HCT116 (cell line): ENCODE results near the gene NSG2. TPM values are rescaled to one million over a fixed set of nuclear protein-coding genes. Genes with fewer than 3 reads are reported as not detected.

Experiments
- ATAC-seq: fragments of 200-7000 bp; cut with Tn5 transposase; 2 replicates; pipeline ENCODE4 v1.9.1; 2020; ENCODE audit warnings: mild to moderate bottlenecking, moderate library complexity
- BruUV-seq: library from RNA; stranded (reverse); fragments of 400-500 nt; replicated peaks from 2 replicates; lab custom pipeline; 2021; lab: Mats Ljungman, UMichigan
- CTCF ChIA-PET: fragments of 300-600 bp; sonication (Branson Sonifier 250); formaldehyde crosslinking; loops from one replicate; lab custom pipeline; 2021; ENCODE audit warnings: antibody characterized with exemption; lab: Charles Lee
- POLR2A ChIA-PET: fragments of 300-600, 350-600 bp; sonication (Branson Sonifier 250); formaldehyde crosslinking; loops from one replicate; lab custom pipeline; 2021; ENCODE audit warnings: antibody characterized with exemption; lab: Charles Lee
- RAD21 ChIA-PET, 2 experiments: fragments of 300-600 bp; sonication (Branson Sonifier 250); formaldehyde crosslinking; loops; one replicate each; lab custom pipeline; 2023; ENCODE audit warnings: low total read pairs in 2 of 2; ENCODE audit not compliant: uncharacterized antibody in 2 of 2, unreplicated experiment in 2 of 2, low non-redundant PET in 1 of 2; lab: Charles Lee
- DNase-seq: peaks from one replicate; pipeline ENCODE4 v3.0.0-alpha.2; 2010; ENCODE audit warnings: low read depth, low spot score
- H2AFZ ChIP-seq: fragments of 200-600 bp; shearing (Covaris generic), sonication (generic); 2 replicates; pipeline ENCODE4 v1.6.1; 2017; ENCODE audit warnings: low read depth, mixed run types, mixed read lengths, antibody characterized with exemption, low read length; ENCODE audit not compliant: poor library complexity, severe bottlenecking
- H3K27ac ChIP-seq: 2 replicates; pipeline ENCODE4 v1.5.1; 2012; ENCODE audit warnings: low read depth, low read length
- H3K27me3 ChIP-seq: fragments of 200-600 bp; sonication (generic); 2 replicates; pipeline ENCODE4 v1.6.1; 2016; ENCODE audit warnings: mixed run types, low read length, mixed read lengths; ENCODE audit not compliant: insufficient read depth
- H3K36me3 ChIP-seq, 2 experiments: fragments of 200-500 bp in 1 of 2; fragments of 200-600 bp in 1 of 2; sonication (Bioruptor generic) in 1 of 2; sonication (generic) in 1 of 2; 2 replicates each; pipeline versions ENCODE4 v1.5.1 to v1.6.1; 2014 to 2016; ENCODE audit warnings: low read length in 2 of 2, inconsistent platforms in 1 of 2, mixed read lengths in 1 of 2, mixed run types in 1 of 2; ENCODE audit not compliant: insufficient read depth in 2 of 2, control insufficient read depth in 1 of 2
- H3K4me1 ChIP-seq, 2 experiments: fragments of 200-600 bp in 1 of 2; sonication (generic) in 1 of 2; 2 replicates each; pipeline versions ENCODE4 v1.5.1 to v1.6.1; 2012 to 2017; ENCODE audit warnings: low read length in 2 of 2, inconsistent platforms in 1 of 2, mild to moderate bottlenecking in 1 of 2, mixed read lengths in 1 of 2, mixed run types in 1 of 2, moderate library complexity in 1 of 2; ENCODE audit not compliant: insufficient read depth in 2 of 2, control insufficient read depth in 1 of 2
- H3K4me2 ChIP-seq: fragments of 200-600 bp; sonication (generic); 2 replicates; pipeline ENCODE4 v1.6.1; 2017; ENCODE audit warnings: mixed run types, low read length, mixed read lengths
- H3K4me3 ChIP-seq, 2 experiments: fragments of 200-600 bp in 1 of 2; sonication (generic) in 1 of 2; replicated peaks in 1 of 2; 2 replicates each; pipeline ENCODE4 v1.5.1; 2011 to 2016; ENCODE audit warnings: low read length in 2 of 2, control low read depth in 1 of 2, low read depth in 1 of 2, mild to moderate bottlenecking in 1 of 2, mixed read lengths in 1 of 2, mixed run types in 1 of 2
- H3K79me2 ChIP-seq: fragments of 200-600 bp; sonication (generic); 2 replicates; pipeline ENCODE4 v1.6.1; 2017; ENCODE audit warnings: mild to moderate bottlenecking, mixed run types, low read length, moderate library complexity, mixed read lengths; ENCODE audit not compliant: insufficient read depth
- H3K9ac ChIP-seq: fragments of 200-600 bp; sonication (generic); 2 replicates; pipeline ENCODE4 v1.6.1; 2016; ENCODE audit warnings: low read length, mixed read lengths
- H3K9me2 ChIP-seq: fragments of 200-600 bp; sonication (generic), shearing (Covaris generic); 2 replicates; pipeline ENCODE4 v1.6.1; 2017; ENCODE audit warnings: mixed run types, mild to moderate bottlenecking, moderate library complexity; ENCODE audit not compliant: insufficient read depth
- H3K9me3 ChIP-seq, 2 experiments: fragments of 200-500 bp in 1 of 2; fragments of 200-600 bp in 1 of 2; sonication (Bioruptor generic) in 1 of 2; sonication (generic) in 1 of 2; 2 replicates each; pipeline ENCODE4 v1.6.1; 2014 to 2017; ENCODE audit warnings: low read length in 2 of 2, mixed read lengths in 2 of 2, inconsistent platforms in 1 of 2, low read depth in 1 of 2, mild to moderate bottlenecking in 1 of 2, mixed run types in 1 of 2, moderate library complexity in 1 of 2; ENCODE audit not compliant: control insufficient read depth in 1 of 2, insufficient read depth in 1 of 2
- H4K20me1 ChIP-seq: fragments of 200-600 bp; sonication (generic), shearing (Covaris generic); 2 replicates; pipeline ENCODE4 v1.6.1; 2017; ENCODE audit warnings: mixed run types, mild to moderate bottlenecking, moderate library complexity; ENCODE audit not compliant: insufficient read depth
- CBX3 ChIP-seq: IDR thresholded peaks from 2 replicates; pipeline ENCODE4 v1.6.1; 2012; ENCODE audit warnings: low read depth
- EZH2 ChIP-seq: fragments of 200-600 bp; sonication (generic); IDR thresholded peaks from 2 replicates; pipeline ENCODE4 v1.6.1; 2017; ENCODE audit warnings: antibody characterized with exemption, mixed run types
- POLR2A ChIP-seq: IDR thresholded peaks from 2 replicates; pipeline ENCODE4 v1.7.0; 2011; ENCODE audit warnings: borderline replicate concordance; ENCODE audit not compliant: insufficient read depth, insufficient read length; ENCODE audit errors: extremely low read depth
- SRF ChIP-seq: IDR thresholded peaks from 2 replicates; pipeline ENCODE4 v1.6.1; 2012; ENCODE audit warnings: low read depth
- YY1 ChIP-seq: IDR thresholded peaks from 2 replicates; pipeline ENCODE4 v1.6.1; 2011; ENCODE audit warnings: low read length, low read depth, moderate library complexity, mild to moderate bottlenecking; ENCODE audit not compliant: insufficient replicate concordance; ENCODE audit errors: extremely low read depth
- ZFX ChIP-seq: fragments of 450-650 bp; IDR thresholded peaks from 2 replicates; pipeline ENCODE4 v1.6.1; 2017
- ZNF274 ChIP-seq: fragments of 200-500 bp; sonication (Bioruptor generic); IDR thresholded peaks from 2 replicates; pipeline ENCODE4 v1.6.1; 2014; ENCODE audit warnings: mild to moderate bottlenecking, low read depth, low read length, inconsistent platforms
- intact Hi-C: fragments of 100-400 bp; cut with micrococcal nuclease; formaldehyde crosslinking; loops from 2 replicates; pipeline ENCODE4 v1.10.0; 2022
- total RNA-seq: library from RNA; stranded (reverse); gene quantifications from one replicate; pipeline ENCODE4 v1.2.1, GENCODE V29; 2021; ENCODE audit not compliant: unreplicated experiment
- TF ChIP-seq, protein P1 (sequence below): IDR thresholded peaks from 2 replicates; pipeline ENCODE4 v1.6.1; 2012
- TF ChIP-seq, protein P2 (sequence below): IDR thresholded peaks from 2 replicates; pipeline ENCODE4 v1.6.1; 2012; ENCODE audit warnings: low read depth
- TF ChIP-seq, protein P3 (sequence below), 3 experiments: fragments of 200-600 bp in 1 of 3; sonication (generic) in 1 of 3; IDR thresholded peaks in 2 of 3; conservative IDR thresholded peaks in 1 of 3; 2 replicates each; pipeline ENCODE4 v1.5.1; 2012 to 2017; ENCODE audit warnings: low read depth in 2 of 3, low read length in 2 of 3, antibody characterized with exemption in 1 of 3, borderline replicate concordance in 1 of 3, control low read depth in 1 of 3, mild to moderate bottlenecking in 1 of 3, mixed read lengths in 1 of 3, mixed run types in 1 of 3, moderate library complexity in 1 of 3; ENCODE audit not compliant: insufficient read depth in 1 of 3
- TF ChIP-seq, protein P4 (sequence below): IDR thresholded peaks from 2 replicates; pipeline ENCODE4 v1.6.1; 2011; ENCODE audit warnings: mild to moderate bottlenecking, low read length, moderate library complexity; ENCODE audit not compliant: insufficient replicate concordance; ENCODE audit errors: extremely low read depth

The NSG2 gene
- total RNA-seq, 1 experiment from 2014 or later = not detected

DNA sequence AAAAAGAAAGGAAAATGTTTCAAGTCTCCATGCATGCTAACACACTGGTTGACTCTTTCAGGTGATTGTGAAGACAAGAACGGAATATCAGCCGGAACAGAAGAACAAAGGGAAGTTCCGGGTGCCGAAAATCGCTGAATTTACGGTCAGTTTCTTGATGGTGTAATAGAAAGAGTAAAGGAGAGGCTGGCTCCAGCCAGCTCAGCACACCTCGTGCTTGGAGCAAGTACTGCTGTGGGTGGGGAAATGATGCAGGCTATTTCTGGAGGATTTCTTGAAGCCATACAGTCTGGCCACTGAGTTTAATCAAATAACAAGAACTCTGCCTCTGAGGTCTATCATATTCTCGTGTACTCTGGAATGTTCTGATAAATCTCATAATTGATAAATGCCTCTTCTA lies 18.7 kb downstream of the NSG2 start:
- Histone ChIP-seq H3K27me3 (peaks cover 56% of the 10 kb centered on the region), H3K36me3 (no peaks in the 10 kb centered on the region), H3K9ac (no peak overlapping the region), H3K9me3 (no peaks in the 10 kb centered on the region), H3K9me2 (no peaks in the 10 kb centered on the region), H3K4me3 (no peak overlapping the region), H3K27ac (no peak overlapping the region), H3K79me2 (no peaks in the 10 kb centered on the region), H2AFZ (no peak overlapping the region), H3K4me1 (no peaks in the 10 kb centered on the region), H4K20me1 (no peaks in the 10 kb centered on the region), H3K4me2 (no peak overlapping the region)
- TF ChIP-seq ZFX (no peak), POLR2A (no peak), CBX3 (no peak)
- TF ChIP-seq, protein P1, sequence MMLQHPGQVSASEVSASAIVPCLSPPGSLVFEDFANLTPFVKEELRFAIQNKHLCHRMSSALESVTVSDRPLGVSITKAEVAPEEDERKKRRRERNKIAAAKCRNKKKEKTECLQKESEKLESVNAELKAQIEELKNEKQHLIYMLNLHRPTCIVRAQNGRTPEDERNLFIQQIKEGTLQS = no peak
- ChIA-PET POLR2A (no interaction called here), RAD21 (no interaction called here), CTCF (no interaction called here)
- no peak for ATAC-seq
- no peak for DNase-seq
- no TSS peak for BruUV-seq
- intact Hi-C loops = no loop called here

DNA sequence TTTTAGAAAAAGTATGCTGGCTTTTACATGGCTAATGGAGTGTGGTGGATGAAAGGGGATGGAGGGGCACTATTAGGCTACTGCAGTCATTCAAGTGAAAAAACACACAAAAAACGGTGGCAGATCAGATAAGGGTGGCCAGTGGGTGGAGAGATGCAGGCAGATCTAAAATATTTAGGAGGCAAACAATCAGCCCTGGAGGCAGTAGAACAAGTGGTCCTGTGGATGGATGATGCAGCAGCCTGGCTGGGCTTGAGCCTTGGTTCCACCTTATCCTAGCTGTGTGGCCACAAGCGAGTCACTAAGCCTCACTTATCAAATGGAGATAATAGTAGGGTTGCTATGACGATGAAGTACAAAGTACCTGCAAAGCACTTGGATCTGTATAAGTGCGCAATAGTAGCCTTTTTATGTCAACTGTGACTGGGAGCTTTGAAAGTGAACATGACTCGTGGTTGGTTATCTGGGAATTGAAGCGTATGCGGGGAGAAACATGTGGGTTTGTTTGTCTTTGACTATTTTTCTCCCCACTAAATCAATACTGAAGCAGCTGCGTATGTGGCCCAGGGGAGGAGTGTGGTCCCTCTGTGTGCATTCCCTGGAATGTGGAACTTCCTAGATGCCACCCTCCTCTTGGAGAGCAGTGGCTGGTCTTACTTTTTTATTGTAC lies 20.2 kb downstream of the NSG2 start:
- H3K79me2 ChIP-seq = no peaks in the 10 kb centered on the region
- H3K9ac ChIP-seq = no peak overlapping the region
- no peak overlapping the region for H3K27ac ChIP-seq
- no peak overlapping the region for H2AFZ ChIP-seq
- no peak overlapping the region for H3K4me2 ChIP-seq
- no peaks in the 10 kb centered on the region for H3K36me3 ChIP-seq
- no TSS peak for BruUV-seq
- ATAC-seq (no peak), DNase-seq (no peak)
- intact Hi-C loops = no loop called here
- H3K9me2 ChIP-seq = no peaks in the 10 kb centered on the region
- ChIA-PET CTCF (no interaction called here), POLR2A (no interaction called here), RAD21 (no interaction called here)
- peaks cover 44% of the 10 kb centered on the region for H3K27me3 ChIP-seq
- no peaks in the 10 kb centered on the region for H3K4me1 ChIP-seq
- H4K20me1 ChIP-seq = no peaks in the 10 kb centered on the region
- H3K4me3 ChIP-seq = no peak overlapping the region
- H3K9me3 ChIP-seq = no peaks in the 10 kb centered on the region
- TF ChIP-seq, protein P2, sequence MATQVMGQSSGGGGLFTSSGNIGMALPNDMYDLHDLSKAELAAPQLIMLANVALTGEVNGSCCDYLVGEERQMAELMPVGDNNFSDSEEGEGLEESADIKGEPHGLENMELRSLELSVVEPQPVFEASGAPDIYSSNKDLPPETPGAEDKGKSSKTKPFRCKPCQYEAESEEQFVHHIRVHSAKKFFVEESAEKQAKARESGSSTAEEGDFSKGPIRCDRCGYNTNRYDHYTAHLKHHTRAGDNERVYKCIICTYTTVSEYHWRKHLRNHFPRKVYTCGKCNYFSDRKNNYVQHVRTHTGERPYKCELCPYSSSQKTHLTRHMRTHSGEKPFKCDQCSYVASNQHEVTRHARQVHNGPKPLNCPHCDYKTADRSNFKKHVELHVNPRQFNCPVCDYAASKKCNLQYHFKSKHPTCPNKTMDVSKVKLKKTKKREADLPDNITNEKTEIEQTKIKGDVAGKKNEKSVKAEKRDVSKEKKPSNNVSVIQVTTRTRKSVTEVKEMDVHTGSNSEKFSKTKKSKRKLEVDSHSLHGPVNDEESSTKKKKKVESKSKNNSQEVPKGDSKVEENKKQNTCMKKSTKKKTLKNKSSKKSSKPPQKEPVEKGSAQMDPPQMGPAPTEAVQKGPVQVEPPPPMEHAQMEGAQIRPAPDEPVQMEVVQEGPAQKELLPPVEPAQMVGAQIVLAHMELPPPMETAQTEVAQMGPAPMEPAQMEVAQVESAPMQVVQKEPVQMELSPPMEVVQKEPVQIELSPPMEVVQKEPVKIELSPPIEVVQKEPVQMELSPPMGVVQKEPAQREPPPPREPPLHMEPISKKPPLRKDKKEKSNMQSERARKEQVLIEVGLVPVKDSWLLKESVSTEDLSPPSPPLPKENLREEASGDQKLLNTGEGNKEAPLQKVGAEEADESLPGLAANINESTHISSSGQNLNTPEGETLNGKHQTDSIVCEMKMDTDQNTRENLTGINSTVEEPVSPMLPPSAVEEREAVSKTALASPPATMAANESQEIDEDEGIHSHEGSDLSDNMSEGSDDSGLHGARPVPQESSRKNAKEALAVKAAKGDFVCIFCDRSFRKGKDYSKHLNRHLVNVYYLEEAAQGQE = no peak
- TF ChIP-seq YY1 (no peak), SRF (no peak), ZNF274 (no peak), EZH2 (no peak), CBX3 (no peak)
- TF ChIP-seq, protein P3, sequence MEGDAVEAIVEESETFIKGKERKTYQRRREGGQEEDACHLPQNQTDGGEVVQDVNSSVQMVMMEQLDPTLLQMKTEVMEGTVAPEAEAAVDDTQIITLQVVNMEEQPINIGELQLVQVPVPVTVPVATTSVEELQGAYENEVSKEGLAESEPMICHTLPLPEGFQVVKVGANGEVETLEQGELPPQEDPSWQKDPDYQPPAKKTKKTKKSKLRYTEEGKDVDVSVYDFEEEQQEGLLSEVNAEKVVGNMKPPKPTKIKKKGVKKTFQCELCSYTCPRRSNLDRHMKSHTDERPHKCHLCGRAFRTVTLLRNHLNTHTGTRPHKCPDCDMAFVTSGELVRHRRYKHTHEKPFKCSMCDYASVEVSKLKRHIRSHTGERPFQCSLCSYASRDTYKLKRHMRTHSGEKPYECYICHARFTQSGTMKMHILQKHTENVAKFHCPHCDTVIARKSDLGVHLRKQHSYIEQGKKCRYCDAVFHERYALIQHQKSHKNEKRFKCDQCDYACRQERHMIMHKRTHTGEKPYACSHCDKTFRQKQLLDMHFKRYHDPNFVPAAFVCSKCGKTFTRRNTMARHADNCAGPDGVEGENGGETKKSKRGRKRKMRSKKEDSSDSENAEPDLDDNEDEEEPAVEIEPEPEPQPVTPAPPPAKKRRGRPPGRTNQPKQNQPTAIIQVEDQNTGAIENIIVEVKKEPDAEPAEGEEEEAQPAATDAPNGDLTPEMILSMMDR (IDR thresholded peaks at IDR 0.05 in 2 of 3, conservative IDR thresholded peaks at IDR 0.05 in 1 of 3; ENCODE audit: borderline replicate concordance in 1 of 3, insufficient read depth in 1 of 3, low read depth in 2 of 3, low read length in 2 of 3) = no peak
- TF ChIP-seq, protein P4, sequence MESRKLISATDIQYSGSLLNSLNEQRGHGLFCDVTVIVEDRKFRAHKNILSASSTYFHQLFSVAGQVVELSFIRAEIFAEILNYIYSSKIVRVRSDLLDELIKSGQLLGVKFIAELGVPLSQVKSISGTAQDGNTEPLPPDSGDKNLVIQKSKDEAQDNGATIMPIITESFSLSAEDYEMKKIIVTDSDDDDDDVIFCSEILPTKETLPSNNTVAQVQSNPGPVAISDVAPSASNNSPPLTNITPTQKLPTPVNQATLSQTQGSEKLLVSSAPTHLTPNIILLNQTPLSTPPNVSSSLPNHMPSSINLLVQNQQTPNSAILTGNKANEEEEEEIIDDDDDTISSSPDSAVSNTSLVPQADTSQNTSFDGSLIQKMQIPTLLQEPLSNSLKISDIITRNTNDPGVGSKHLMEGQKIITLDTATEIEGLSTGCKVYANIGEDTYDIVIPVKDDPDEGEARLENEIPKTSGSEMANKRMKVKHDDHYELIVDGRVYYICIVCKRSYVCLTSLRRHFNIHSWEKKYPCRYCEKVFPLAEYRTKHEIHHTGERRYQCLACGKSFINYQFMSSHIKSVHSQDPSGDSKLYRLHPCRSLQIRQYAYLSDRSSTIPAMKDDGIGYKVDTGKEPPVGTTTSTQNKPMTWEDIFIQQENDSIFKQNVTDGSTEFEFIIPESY = no peak
